H9 (cell line): Measurements from ENCODE around the gene PTOV1. TPM values are rescaled to one million over a fixed set of nuclear protein-coding genes. Genes with fewer than 3 reads are reported as not detected.
A peak's percentile ranks its signal among the peaks of the same experiment; 100 is the strongest.

Source experiments
- DNase-seq: peaks from one replicate; pipeline ENCODE4 v3.0.0-alpha.2; 2017
- H2AFZ ChIP-seq: one replicate; pipeline ENCODE4 v1.6.1; 2013; ENCODE audit warnings: mild to moderate bottlenecking, low read length, control low read depth, moderate library complexity
- H2AK5ac ChIP-seq: 2 replicates; pipeline ENCODE4 v1.6.1; 2013; ENCODE audit warnings: low read length, control low read depth, mixed read lengths; ENCODE audit not compliant: insufficient read length
- H2BK120ac ChIP-seq: one replicate; pipeline ENCODE4 v1.6.1; 2013; ENCODE audit warnings: low read depth, mild to moderate bottlenecking, low read length, control low read depth, inconsistent platforms; ENCODE audit not compliant: poor library complexity, severe bottlenecking
- H2BK12ac ChIP-seq: 2 replicates; pipeline ENCODE4 v1.6.1; 2013; ENCODE audit warnings: low read length, control low read depth, mixed read lengths, low read depth; ENCODE audit not compliant: insufficient read length
- H2BK15ac ChIP-seq: 2 replicates; pipeline ENCODE4 v1.6.1; 2013; ENCODE audit warnings: low read depth, low read length, control low read depth
- H2BK20ac ChIP-seq: one replicate; pipeline ENCODE4 v1.6.1; 2013; ENCODE audit warnings: low read depth, mild to moderate bottlenecking, low read length, control low read depth, inconsistent platforms; ENCODE audit not compliant: poor library complexity, severe bottlenecking
- H2BK5ac ChIP-seq: 2 replicates; pipeline ENCODE4 v1.6.1; 2013; ENCODE audit warnings: low read length, control low read depth, mixed read lengths; ENCODE audit not compliant: insufficient read length
- H3K14ac ChIP-seq: 2 replicates; pipeline ENCODE4 v1.6.1; 2013; ENCODE audit warnings: low read length, control low read depth; ENCODE audit not compliant: insufficient read depth
- H3K18ac ChIP-seq: 2 replicates; pipeline ENCODE4 v1.6.1; 2013; ENCODE audit warnings: low read depth, mild to moderate bottlenecking, mixed read lengths, low read length, control low read depth; ENCODE audit not compliant: insufficient read length
- H3K23ac ChIP-seq: 2 replicates; pipeline ENCODE4 v1.6.1; 2013; ENCODE audit warnings: low read length, control low read depth, mixed read lengths, low read depth; ENCODE audit not compliant: insufficient read length
- H3K23me2 ChIP-seq: 2 replicates; pipeline ENCODE4 v1.6.1; 2013; ENCODE audit warnings: low read depth, mild to moderate bottlenecking, mixed read lengths, low read length, control low read depth; ENCODE audit not compliant: insufficient read length, poor library complexity, severe bottlenecking
- H3K27ac ChIP-seq: 2 replicates; pipeline ENCODE4 v1.5.1; 2013; ENCODE audit warnings: low read length, control low read depth, mixed read lengths, low read depth; ENCODE audit not compliant: insufficient read length
- H3K27me3 ChIP-seq: 2 replicates; pipeline ENCODE4 v1.6.1; 2013; ENCODE audit warnings: low read length, control low read depth, inconsistent platforms; ENCODE audit not compliant: insufficient read depth
- H3K4ac ChIP-seq: 2 replicates; pipeline ENCODE4 v1.6.1; 2013; ENCODE audit warnings: low read depth, mild to moderate bottlenecking, control low read depth, inconsistent platforms, low read length, moderate library complexity
- H3K4me1 ChIP-seq: 2 replicates; pipeline ENCODE4 v1.6.1; 2013; ENCODE audit warnings: low read length, control low read depth, inconsistent platforms; ENCODE audit not compliant: insufficient read depth
- H3K4me2 ChIP-seq: 2 replicates; pipeline ENCODE4 v1.6.1; 2013; ENCODE audit warnings: low read length, control low read depth, mixed read lengths; ENCODE audit not compliant: insufficient read length, insufficient read depth
- H3K56ac ChIP-seq: 2 replicates; pipeline ENCODE4 v1.6.1; 2013; ENCODE audit warnings: low read depth, mild to moderate bottlenecking, mixed read lengths, low read length, control low read depth; ENCODE audit not compliant: insufficient read length
- H3K79me1 ChIP-seq: 2 replicates; pipeline ENCODE4 v1.6.1; 2013; ENCODE audit warnings: low read depth, mild to moderate bottlenecking, moderate library complexity, low read length, control low read depth, inconsistent platforms; ENCODE audit not compliant: insufficient read depth, poor library complexity, severe bottlenecking
- H3K79me2 ChIP-seq: 2 replicates; pipeline ENCODE4 v1.6.1; 2013; ENCODE audit warnings: low read length, control low read depth, inconsistent platforms; ENCODE audit not compliant: insufficient read depth
- H3K9ac ChIP-seq: 2 replicates; pipeline ENCODE4 v1.6.1; 2013; ENCODE audit warnings: low read length, control low read depth, mixed read lengths; ENCODE audit not compliant: insufficient read length; ENCODE audit errors: extremely low read depth
- H3K9me3 ChIP-seq: one replicate; pipeline ENCODE4 v1.6.1; 2013; ENCODE audit warnings: low read depth, low read length, inconsistent platforms; ENCODE audit not compliant: control insufficient read depth
- H3T11ph ChIP-seq: one replicate; pipeline ENCODE4 v1.6.1; 2013; ENCODE audit warnings: mild to moderate bottlenecking, low read length, control low read depth, inconsistent platforms
- H4K20me1 ChIP-seq: one replicate; pipeline ENCODE4 v1.6.1; 2013; ENCODE audit not compliant: control insufficient read depth, insufficient read length, insufficient read depth
- H4K5ac ChIP-seq: 2 replicates; pipeline ENCODE4 v1.6.1; 2013; ENCODE audit warnings: low read depth, mild to moderate bottlenecking, mixed read lengths, low read length, control low read depth; ENCODE audit not compliant: insufficient read length
- H4K8ac ChIP-seq: replicated peaks from 2 replicates; pipeline ENCODE4 v1.6.1; 2013; ENCODE audit warnings: low read length, control low read depth, mixed read lengths, low read depth; ENCODE audit not compliant: insufficient read length
- H4K91ac ChIP-seq: 2 replicates; pipeline ENCODE4 v1.6.1; 2013; ENCODE audit warnings: low read depth, mild to moderate bottlenecking, moderate library complexity, mixed read lengths, low read length, control low read depth; ENCODE audit not compliant: insufficient read length
- H3K27ac Mint-ChIP-seq, 3 experiments: 2 replicates in 2 of 3; 3 replicates in 1 of 3; pipeline ENCODE4 v1.8.0; 2020 to 2021; ENCODE audit warnings: mixed read lengths in 3 of 3, mild to moderate bottlenecking in 1 of 3, moderate library complexity in 1 of 3
- H3K27me3 Mint-ChIP-seq: 2 replicates; pipeline ENCODE4 v1.8.0; 2021; ENCODE audit warnings: low read depth, mild to moderate bottlenecking, moderate library complexity, mixed read lengths
- H3K36me3 Mint-ChIP-seq, 3 experiments: 2 replicates in 2 of 3; 3 replicates in 1 of 3; pipeline ENCODE4 v1.8.0; 2020 to 2021; ENCODE audit warnings: low read depth in 3 of 3, mixed read lengths in 3 of 3; ENCODE audit not compliant: insufficient read depth in 1 of 3
- H3K4me1 Mint-ChIP-seq, 2 experiments: 2 replicates each; pipeline ENCODE4 v1.8.0; 2020; ENCODE audit warnings: mixed read lengths in 2 of 2
- H3K4me3 Mint-ChIP-seq, 2 experiments: 2 replicates in 1 of 2; 3 replicates in 1 of 2; pipeline ENCODE4 v1.8.0; 2020 to 2021; ENCODE audit warnings: mild to moderate bottlenecking in 2 of 2, mixed read lengths in 2 of 2, moderate library complexity in 1 of 2
- H3K9me3 Mint-ChIP-seq, 2 experiments: 2 replicates in 1 of 2; 3 replicates in 1 of 2; pipeline ENCODE4 v1.8.0; 2020; ENCODE audit warnings: mild to moderate bottlenecking in 2 of 2, mixed read lengths in 2 of 2, moderate library complexity in 1 of 2
- WGBS: extraction: QIAGEN DNeasy Blood & Tissue Kit; methylation state at CpG from one replicate; pipeline ENCODE4 v1.1.7; 2013; ENCODE audit warnings: missing lambda C conversion rate, low lambda C conversion rate, mixed read lengths; ENCODE audit not compliant: insufficient read length; ENCODE audit errors: extremely low coverage; 5-methylcytosine and 5-hydroxymethylcytosine counted together
- total RNA-seq: library from RNA; stranded (reverse); gene quantifications from 2 replicates; pipeline ENCODE4 v1.2.1, GENCODE V29; 2021
- TF ChIP-seq, protein P1 (sequence below): fragments of 200-600 bp; sonication (generic); conservative IDR thresholded peaks from 3 replicates; pipeline ENCODE4 v1.8.0; 2021; ENCODE audit warnings: antibody characterized with exemption, mild to moderate bottlenecking

The PTOV1 gene
- total RNA-seq, 1 experiment from 2014 or later: 309 TPM

GRCh38 chr19:49851456-49852259, 699 bp downstream of the PTOV1 start:
- Histone ChIP-seq H3K56ac (no peak overlapping the region), H3K18ac (no peak overlapping the region), H2BK120ac (no peak overlapping the region), H4K91ac (no peak overlapping the region), H3K4ac (no peak overlapping the region), H3K9me3 (no peaks in the 10 kb centered on the region), H3K14ac (no peak overlapping the region), H3K4me2 (peak overlapping the region; percentile 90), H4K8ac (no peak overlapping the region), H2BK12ac (no peak overlapping the region), H3K23me2 (peaks cover 10% of the 10 kb centered on the region), H3K27ac (no peak overlapping the region), H3K79me2 (peaks cover 9% of the 10 kb centered on the region; the same call in 1 of the 2 replicates), H3K9ac (peak overlapping the region; percentile 48), H3K79me1 (peaks cover 11% of the 10 kb centered on the region), H2AK5ac (no peak overlapping the region), H4K20me1 (peaks cover 3% of the 10 kb centered on the region), H2BK20ac (no peak overlapping the region), H3K23ac (no peak overlapping the region), H2AFZ (no peak overlapping the region), H3T11ph (no peak overlapping the region), H4K5ac (no peak overlapping the region), H2BK15ac (no peak overlapping the region), H3K27me3 (no peaks in the 10 kb centered on the region), H3K4me1 (no peaks in the 10 kb centered on the region; the same call in 1 of the 2 replicates), H2BK5ac (no peak overlapping the region)
- peaks cover 0 to 4% of the 10 kb centered on the region in 2 experiments; a peak in 2 of 5 replicates for H3K9me3 Mint-ChIP-seq
- 0 out of 7 replicates have a peak overlapping the region, but pooled peaks of 2 of the 3 experiments have one; percentile 22 to 35 for H3K27ac Mint-ChIP-seq
- TF ChIP-seq, protein P1, sequence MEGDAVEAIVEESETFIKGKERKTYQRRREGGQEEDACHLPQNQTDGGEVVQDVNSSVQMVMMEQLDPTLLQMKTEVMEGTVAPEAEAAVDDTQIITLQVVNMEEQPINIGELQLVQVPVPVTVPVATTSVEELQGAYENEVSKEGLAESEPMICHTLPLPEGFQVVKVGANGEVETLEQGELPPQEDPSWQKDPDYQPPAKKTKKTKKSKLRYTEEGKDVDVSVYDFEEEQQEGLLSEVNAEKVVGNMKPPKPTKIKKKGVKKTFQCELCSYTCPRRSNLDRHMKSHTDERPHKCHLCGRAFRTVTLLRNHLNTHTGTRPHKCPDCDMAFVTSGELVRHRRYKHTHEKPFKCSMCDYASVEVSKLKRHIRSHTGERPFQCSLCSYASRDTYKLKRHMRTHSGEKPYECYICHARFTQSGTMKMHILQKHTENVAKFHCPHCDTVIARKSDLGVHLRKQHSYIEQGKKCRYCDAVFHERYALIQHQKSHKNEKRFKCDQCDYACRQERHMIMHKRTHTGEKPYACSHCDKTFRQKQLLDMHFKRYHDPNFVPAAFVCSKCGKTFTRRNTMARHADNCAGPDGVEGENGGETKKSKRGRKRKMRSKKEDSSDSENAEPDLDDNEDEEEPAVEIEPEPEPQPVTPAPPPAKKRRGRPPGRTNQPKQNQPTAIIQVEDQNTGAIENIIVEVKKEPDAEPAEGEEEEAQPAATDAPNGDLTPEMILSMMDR: no peak
- peak; percentile 82 for DNase-seq
- peaks cover 33 to 52% (median 43%) of the 10 kb centered on the region in 3 experiments for H3K36me3 Mint-ChIP-seq
- no peaks in the 10 kb centered on the region; the same call in none of the 2 replicates for H3K27me3 Mint-ChIP-seq
- H3K4me1 Mint-ChIP-seq: peaks cover 22 to 27% of the 10 kb centered on the region in 2 experiments
- peak overlapping the region; percentile 80 to 81 for H3K4me3 Mint-ChIP-seq
- WGBS: no CpG with 5 or more reads among the region's 78 CpGs
